CD1c-positive myeloid dendritic cell (primary cell): ENCODE measurements around the gene DUSP5.

Source experiments
- DNase-seq: peaks from one replicate; pipeline ENCODE4 v3.0.0-alpha.2; 2016; ENCODE audit errors: extremely low spot score

DUSP5 gene

DNA sequence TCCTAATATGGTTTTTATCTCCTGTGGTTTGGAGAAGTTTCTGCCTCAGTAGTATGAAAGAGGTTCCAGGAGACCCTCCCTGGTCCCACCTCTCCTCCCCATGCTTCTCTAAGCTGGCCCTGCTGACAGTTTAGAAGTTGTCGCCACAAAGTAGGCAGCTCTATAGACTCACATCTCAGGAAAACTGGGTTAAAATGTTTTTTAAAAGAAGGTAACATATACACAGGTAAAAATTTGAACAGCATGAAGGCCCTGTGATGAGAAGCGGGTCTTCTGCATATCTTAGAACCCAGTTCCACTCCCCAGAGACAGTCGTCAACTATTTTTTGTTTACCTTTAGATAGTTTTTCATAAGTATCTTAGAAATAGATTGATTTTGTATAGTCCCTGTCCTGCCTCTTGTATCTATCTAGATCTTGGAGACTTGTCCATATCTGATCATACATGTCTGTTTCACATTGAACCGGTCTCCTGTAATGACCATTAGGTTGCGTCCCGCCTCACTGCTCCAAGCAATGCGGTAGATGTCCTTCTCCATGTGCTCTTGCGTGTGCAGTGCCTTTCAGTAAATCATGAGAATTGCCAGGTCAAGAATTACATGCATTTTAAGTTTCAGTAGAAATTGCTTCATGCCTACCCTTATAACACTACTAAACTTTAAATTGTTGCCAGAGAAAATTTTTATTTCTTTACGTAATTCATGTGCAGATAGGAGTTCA is 2.2 kb downstream of the DUSP5 start:
- DNase-seq, result no peak

DNA sequence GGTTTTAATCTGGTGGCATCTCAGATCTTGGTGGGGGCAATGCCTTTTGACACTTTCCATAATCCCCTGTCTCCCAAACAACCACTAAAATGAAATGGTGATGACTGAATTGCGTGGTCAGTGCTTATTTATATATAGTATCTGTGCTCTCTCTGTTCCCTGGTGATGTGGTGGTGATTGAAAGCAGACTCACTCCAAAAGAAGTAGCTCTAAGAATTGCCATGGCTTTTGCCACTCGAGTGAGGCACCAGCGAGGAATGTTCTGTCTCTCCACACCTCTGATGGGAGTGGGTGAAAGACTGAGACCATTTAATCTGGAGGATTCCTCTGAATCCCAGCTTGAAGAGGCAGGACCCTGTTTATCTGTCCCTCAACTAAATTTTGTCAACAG is 2.8 kb downstream of the DUSP5 start:
- no peak for DNase-seq

DNA sequence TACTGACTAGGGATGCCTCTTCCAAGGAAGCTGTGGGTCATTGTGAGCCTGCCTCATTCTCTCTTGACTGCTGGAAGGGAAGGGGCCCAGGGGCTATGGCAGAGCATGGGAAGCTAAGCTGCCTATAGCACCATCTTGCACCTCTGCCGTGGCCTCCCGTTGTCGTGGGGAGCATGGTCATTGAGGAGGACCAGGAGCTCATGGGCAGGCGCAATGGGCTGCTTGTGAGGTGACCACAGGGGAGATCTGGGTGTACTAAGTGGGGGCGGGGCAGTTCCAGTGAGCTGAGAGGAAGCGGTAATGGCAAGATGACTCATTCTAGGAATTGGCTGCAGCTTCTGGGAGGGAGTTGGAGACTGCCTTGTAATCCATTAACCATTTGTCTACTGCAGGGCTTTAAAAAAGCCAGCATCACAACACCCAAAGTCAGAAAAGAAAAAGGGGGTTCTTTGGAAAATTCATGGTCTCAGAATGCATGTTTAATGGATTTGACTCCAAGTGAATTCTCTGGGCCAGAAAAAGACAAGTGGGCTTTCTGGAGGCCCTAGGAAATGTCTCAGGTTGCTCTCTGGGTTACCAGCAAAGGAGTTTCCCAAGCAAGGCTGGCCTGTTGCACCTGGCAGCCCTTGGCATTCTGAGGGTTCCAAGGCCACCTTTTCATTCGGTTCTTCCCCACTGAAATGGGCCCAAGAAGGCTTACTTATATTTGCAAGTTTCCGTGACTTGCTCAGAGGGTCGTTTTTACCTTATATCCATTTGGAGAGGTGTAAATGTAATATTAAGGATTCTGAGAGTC is 3.6 kb downstream of the DUSP5 start:
- DNase-seq, result peak; percentile 93

DNA sequence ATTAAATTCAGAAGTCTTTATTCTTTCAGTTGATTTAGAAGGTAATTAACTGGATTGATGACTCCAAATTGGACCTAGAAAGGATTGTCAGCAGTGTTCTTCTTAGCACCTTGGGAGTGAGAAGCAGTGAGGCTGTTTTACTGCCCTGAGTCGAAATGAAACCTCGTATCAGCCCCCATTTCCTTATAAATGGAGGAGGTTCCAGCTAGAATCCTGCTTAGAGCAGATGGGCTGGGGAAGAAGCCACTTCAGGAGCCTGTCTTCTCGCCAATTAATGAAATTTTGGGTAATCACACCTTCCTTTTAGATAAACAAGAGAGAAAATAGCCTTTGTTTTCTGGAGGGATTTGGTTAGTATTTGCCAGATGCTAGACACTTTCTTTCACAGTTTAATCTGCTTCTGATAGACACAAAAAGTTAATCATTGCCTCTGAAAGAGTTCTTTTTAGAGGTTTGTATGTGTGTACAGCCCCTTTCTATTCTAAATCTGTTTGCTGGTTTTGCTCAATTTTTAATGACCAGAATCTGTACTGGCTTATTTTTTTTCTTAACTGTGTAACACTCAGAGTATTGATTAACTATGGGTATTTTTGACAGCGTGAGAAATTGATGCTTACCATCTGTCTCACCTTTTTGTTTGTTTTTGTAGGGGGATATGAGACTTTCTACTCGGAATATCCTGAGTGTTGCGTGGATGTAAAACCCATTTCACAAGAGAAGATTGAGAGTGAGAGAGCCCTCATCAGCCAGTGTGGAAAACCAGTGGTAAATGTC is 4.6 kb downstream of the DUSP5 start:
- peak; percentile 60 for DNase-seq

DNA sequence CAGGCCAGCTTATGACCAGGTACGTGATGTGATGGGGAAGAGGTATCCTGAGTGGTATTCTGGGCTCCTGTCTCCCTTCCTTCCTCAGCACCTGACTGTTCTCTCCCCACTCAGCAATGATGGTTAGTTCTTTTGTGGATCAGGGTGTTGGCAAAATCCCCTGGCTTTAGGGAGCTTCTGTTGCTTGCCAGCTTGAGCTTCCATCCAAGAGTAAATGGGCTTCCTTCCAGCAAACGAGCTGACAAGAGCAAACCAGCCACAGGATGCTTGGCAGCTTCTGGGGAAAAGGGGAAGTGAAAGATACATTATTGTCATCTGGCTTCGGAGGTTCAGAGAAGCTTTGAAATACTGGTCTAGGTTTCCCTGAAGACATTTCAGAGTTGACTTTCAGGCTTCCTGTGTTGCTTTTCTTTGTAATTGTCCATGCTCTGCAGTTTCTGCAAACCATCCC is 5.2 kb downstream of the DUSP5 start:
- peak; percentile 92 for DNase-seq

DNA sequence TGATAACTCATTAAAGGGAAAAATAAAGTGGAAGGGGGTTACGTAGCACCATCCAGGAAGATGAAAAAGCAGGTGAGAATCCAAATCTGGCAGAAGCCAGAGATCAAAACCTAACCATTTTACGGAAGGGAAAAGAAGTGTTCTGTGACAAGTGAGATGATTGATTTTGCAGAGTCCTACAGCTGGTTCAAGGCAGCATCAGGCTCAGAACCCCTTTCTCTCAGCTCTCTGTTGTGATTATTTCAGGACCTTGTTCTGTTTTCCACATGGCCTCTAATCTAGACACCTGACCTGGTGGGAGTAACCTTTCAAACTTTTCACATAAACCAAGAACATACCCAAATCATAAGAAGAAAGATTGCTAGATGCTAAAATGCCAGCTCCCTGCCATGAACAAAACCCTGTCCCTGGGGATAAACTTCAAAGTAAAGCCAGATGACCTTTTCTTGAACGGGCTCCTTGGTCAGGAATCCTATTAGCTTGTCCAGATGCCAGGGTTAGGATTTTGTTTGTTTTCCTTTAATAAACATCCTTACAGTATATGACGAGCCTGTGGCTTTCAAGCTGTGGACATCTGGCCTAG is 5.9 kb downstream of the DUSP5 start:
- DNase-seq, result no peak

DNA sequence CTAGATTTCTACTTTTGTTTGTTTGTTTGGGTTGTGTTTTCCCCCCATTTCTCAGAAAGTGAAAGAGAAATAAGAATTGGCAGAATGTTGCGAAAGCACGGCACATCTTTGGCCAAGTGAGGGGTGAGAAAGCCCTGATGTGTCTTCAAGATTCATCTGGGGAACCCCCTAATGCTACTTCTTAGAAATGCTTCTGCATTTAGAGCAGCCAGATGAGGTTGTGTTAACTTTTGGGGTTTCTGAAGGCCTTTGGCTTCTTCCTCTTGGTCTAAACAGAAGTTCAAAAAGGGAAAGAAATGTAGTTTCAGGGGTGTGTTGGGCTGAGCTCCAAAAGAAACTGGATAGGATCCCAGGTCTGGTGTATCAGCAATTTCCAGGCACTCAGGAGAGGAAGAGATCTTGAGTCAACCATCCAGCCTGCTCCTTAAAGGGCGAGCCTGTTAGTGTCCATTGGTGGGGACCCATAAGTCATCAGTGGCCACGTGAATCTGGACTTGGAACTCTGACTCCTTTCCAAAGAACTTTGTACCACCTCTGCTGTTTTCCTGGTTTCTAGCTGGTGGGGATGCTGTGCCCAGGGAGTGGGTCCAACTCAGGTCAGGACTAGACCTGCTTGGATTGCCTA is 6.5 kb downstream of the DUSP5 start:
- peak; percentile 96 for DNase-seq

DNA sequence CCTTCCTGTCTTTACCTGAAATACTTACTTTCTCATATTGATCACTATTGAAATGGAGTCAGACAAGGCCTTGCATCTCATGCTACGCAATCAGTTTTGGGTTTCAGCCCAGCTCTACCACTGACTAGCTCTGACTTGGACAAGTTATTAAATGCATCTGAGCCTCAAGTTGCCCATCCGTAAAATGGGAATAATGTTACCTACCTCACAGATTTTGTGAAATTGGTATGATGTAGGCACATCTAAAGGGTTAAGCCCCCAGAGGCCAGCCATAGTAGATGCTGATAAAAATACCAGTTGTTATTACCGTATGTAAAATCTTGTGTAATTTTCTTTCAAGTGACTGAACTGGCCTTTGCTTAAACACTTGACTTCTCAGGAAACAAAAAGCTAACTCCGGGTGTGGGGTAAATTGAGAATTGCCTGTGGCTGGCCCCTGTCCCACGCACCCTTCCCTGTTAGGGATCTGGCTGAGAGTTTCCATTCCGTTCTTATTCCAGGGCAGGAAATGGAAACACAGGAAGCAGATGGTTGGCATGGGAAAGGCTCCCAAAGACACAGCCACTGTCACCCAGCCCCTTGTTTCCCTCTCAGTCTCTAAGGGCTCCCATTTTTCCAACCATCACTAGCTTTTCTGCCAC is 7.5 kb downstream of the DUSP5 start:
- DNase-seq, result peak; percentile 32

DNA sequence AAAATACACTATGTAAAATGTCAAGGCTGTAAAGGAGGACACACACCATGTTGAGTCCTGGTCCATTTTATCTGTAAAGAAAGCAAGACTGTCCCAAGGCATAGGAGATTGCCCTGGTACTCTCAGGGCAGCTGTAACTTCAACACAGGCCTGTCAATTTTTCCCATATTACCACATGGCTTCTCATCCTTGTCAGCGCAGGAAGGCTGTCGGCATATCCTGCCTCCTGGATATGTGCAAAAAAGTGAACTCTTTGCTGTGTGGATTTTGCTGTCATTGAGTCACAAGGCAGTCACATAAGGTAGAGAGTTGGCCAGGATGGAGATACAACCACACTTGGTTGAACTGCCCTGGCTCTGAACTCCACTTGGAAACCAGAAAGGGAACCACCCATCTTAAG is 8.7 kb downstream of the DUSP5 start:
- no peak for DNase-seq

DNA sequence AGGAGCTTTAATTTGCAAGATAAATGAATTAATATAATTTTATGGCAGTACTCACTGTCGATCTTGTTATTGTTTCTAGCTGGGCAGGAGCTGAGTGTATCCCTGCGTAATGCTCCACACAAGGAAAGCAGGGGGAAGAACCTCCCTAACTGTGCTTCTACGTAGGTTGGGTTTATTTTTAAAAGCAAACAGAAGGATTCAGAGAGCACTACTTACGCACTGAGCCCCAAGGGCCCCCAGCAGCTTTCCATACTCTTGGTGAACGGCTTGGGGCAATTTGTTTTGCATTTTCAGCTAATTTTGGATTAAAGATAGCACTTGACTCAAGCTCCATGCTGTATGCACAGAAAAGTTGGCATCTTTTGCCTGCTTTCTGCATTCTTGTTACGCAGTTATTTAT is 9.6 kb downstream of the DUSP5 start:
- DNase-seq, result no peak

DNA sequence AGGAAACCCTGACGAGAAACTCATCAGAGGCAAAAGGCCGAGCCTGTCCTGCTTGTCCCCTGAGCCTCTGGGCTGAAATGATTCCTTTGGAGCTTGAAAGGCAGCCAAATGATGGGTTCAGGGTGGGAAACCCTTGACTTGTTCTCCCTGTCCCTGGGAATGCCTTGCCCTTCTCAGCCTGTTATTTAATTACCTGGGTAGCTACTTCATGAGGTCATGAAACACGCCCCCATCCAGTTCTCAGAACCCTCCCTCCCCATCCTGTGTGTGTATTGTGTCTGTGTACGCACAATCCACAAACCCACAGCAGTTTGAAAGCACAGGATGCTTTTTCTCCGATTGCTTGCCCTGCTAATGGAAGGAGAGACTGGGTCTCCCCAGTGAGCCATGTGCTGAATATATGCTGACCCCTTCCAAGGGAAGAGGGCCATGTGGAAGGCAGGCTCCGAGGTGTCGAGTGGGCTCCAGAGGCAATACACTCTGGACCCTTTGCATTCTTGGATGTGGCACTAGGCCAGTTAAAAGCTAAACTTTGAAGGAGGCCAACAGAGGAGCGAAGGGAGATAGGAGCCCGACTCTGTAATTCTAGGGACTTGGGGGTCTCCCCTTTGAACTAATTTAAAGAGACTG is 10.6 kb downstream of the DUSP5 start:
- DNase-seq, result no peak

DNA sequence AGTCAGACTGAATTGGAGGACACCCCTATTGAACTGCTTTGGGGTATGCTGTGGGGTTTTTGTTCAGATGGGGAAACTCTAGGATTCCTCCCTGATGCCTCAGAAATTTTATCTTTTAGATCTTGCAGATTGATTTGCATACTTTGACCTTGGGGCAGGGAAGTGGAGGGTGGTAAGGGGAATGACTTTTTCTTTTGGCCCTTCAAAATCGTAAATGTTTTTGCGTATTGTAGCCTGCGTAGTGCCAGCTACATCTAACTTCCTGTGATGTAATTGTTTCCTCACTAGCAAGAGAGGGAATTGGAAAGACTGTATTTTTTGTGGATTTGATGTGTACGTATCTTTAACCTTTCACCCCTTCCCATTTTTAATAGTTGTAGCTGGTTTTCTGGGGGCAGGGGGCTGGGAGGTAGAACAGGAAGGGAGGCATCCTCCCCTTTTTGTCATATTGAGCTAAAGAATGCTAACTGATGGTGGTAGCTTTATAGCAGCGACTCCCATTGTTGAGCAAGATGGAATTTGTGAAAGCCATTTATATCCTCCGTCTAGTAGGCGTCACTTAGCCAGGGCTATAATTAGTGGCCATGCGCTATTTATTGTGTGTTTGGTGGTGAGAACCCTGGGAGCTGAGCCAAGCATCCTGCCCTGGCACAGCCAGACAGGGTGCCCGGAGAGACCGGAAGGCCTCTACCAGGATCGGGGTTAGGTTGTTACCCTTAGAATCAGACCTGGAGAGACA is 11.3 kb downstream of the DUSP5 start:
- DNase-seq, result no peak

DNA sequence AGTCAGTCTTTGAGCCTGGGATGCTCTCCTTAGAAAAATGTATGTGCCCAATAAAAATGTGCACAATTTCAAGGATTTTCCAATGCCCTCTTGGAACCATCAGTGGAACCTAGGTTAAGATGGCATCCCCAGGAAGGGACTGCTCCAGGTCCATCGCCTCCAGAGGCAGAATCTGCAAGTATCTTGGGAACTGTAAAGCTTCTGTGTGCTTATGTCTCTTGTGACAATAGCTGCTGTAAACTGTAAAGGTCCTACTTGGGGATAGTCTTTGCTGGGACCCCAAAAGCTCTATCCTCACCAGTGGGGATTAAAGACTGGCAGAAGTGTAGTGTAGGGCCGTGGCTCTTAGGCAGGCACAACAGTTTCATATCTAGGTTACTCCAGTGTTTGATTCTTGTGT is 11.9 kb downstream of the DUSP5 start:
- no peak for DNase-seq

DNA sequence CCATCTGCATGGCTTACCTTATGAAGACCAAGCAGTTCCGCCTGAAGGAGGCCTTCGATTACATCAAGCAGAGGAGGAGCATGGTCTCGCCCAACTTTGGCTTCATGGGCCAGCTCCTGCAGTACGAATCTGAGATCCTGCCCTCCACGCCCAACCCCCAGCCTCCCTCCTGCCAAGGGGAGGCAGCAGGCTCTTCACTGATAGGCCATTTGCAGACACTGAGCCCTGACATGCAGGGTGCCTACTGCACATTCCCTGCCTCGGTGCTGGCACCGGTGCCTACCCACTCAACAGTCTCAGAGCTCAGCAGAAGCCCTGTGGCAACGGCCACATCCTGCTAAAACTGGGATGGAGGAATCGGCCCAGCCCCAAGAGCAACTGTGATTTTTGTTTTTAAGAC is 12.4 kb downstream of the DUSP5 start:
- DNase-seq, result no peak

DNA sequence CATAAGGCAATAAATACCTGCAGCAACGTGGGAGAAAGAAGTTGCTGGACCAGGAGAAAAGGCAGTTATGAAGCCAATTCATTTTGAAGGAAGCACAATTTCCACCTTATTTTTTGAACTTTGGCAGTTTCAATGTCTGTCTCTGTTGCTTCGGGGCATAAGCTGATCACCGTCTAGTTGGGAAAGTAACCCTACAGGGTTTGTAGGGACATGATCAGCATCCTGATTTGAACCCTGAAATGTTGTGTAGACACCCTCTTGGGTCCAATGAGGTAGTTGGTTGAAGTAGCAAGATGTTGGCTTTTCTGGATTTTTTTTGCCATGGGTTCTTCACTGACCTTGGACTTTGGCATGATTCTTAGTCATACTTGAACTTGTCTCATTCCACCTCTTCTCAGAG is 13.0 kb downstream of the DUSP5 start:
- DNase-seq, result no peak

DNA sequence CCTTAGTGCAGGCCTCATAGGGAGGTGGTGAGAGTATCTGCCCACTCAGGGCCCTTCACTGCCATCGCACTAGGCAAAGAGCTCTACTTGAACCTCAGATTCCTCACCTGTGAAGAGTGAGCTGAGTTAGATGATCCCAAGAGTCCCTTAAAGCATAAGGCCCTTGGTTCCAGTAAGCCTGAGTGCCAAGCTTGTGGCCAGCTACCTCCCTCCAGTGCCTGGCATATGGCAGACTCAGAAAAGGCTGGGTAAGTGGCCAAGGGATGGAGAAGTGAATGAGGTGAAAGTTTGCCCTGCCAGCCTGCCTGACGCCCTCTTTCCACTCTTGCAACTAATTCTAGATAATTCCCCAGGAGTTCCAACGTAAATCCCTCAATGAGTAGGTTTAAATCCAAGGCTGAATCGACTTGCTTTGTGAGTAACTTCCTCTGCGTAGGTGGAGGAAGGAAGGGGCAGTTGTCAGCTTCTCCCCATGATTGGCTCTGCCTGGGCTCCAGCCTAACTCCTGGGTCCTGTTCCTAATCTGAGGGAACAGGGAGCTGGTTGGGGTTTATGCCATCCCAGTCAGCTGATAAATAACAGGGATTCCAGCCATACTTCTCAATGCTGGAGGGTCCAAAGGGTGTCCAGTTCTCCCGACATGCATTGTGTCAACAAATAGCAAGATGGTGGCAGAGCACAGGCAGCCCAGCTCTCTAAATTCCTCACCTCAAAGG is 14.2 kb downstream of the DUSP5 start:
- peak; percentile 81 for DNase-seq

DNA sequence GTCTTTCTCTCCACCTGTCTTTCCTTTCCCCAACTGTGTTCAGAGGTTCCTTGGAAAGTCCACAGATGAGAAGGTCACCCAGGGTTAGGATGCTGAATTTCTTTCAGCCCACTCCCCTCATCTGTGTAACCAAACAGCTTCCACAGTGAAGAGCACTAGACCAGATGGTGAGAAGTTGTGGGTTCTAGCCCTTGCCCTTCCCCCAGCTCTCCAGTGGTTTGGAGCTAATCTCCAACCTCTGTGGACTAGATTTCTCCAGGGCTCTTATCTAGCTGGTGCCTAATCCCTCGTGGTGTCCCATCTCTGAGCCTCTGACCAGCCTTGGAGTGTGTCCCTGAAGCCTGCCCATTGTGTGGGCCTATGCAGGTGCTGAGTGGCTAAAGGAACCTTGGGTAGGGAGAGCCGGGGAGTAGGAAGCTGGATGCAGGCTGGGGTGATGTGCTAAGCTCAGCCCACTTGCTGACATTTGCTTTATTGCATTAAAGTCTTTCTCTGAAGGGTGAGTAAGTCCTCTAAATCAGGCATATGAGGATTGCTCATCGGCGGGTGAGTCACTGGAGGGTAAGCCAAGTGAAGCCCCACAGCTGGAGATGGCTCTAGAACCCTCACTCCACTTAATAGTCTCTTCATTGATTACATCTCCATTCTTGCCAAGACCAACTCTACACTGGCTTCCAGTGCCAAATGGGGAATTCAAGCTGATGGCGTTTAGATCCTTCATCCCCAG is 14.9 kb downstream of the DUSP5 start:
- DNase-seq, result peak; percentile 80

DNA sequence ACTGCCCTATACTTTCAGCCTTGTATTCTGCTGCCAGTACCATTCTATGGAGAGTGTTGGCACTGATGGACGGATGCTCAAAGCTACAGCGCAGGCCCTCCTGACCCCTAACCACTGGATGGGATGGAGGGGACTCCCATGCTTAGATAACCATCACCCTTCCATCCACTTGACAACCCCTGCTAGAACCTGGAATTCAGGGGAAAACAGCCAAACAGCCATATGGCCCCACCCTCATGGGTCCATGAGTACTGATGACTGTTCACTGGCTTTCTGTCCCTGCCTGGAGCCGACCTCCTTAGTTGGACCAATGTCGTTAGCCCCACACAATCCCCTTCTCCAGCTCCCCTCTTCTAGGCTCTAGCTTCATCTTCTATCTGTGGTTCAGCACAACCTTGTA is 16.2 kb downstream of the DUSP5 start:
- no peak for DNase-seq

DNA sequence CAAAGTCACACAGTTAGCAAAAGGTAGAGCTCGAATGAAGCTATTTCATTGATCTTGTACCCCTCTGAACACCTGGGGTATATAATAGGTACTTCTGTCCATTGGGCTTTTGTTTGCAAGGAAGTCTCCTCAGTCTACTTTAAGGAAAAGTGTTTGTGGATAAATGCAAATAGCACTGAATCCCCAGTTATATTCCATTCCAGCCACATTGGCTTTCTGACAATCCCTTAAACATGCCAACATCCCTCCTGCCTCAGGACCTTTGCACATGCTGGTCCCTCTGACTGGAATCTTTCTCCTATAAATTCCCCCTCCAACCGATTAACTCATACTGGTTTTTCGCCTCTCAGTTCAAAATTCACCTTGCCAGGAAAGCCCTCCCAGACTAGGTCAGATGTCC is 17.1 kb downstream of the DUSP5 start:
- DNase-seq, result no peak
